ENCODE data around the gene FASN.
"Not testable (repeated sequence)": the region's sequence is repeated elsewhere in the genome, so short reads cannot be mapped to it uniquely, and the experiment has no call there.

Gene FASN

GRCh38 chr17:82098169-82098938, at the start of gene FASN:
FASN (minus strand) TSS chr17:82098236; CDS start chr17:82096445, 1,791 bp downstream.
- DNase-seq: peak; percentile 97

- DNase-seq: no peak
These were observed 48.9 kb upstream of the FASN start for GRCh38 chr17:82146663-82147654.

GRCh38 chr17:82145550-82146155, 47.6 kb upstream of the FASN start:
- DNase-seq: no peak

- no peak for DNase-seq
These were observed 45.3 kb upstream of the FASN start for GRCh38 chr17:82143333-82143732.

- not testable (repeated sequence) for DNase-seq
These were observed 41.9 kb upstream of the FASN start for GRCh38 chr17:82139961-82140360.

GRCh38 chr17:82138511-82138992, 40.5 kb upstream of the FASN start:
- DNase-seq: no peak

- DNase-seq: no peak
These were observed 36.1 kb upstream of the FASN start for GRCh38 chr17:82134101-82134500.

GRCh38 chr17:82133166-82133953, 35.3 kb upstream of the FASN start:
- DNase-seq: not testable (repeated sequence)

GRCh38 chr17:82129095-82129494, 31.1 kb upstream of the FASN start:
- no peak for DNase-seq

- no peak for DNase-seq
These were observed 30.3 kb upstream of the FASN start for GRCh38 chr17:82128287-82128686.

GRCh38 chr17:82127704-82128103, 29.7 kb upstream of the FASN start:
- DNase-seq: no peak

GRCh38 chr17:82127315-82127595, 29.2 kb upstream of the FASN start:
- no peak for DNase-seq

- DNase-seq: peak; percentile 90
These were observed 28.7 kb upstream of the FASN start for GRCh38 chr17:82126556-82127314.

GRCh38 chr17:82124101-82124500, 26.1 kb upstream of the FASN start:
- DNase-seq: no peak

GRCh38 chr17:82121660-82122629, 23.9 kb upstream of the FASN start:
- no peak for DNase-seq

- no peak for DNase-seq
These were observed 23.2 kb upstream of the FASN start for GRCh38 chr17:82121246-82121645.

GRCh38 chr17:82120148-82120547, 22.1 kb upstream of the FASN start:
- DNase-seq: no peak

- DNase-seq: no peak
These were observed 20.9 kb upstream of the FASN start for GRCh38 chr17:82118815-82119380.

- DNase-seq: no peak
These were observed 20.3 kb upstream of the FASN start for GRCh38 chr17:82118168-82118814.
